ENCODE data around the gene ROBO1.

The ROBO1 gene

DNA sequence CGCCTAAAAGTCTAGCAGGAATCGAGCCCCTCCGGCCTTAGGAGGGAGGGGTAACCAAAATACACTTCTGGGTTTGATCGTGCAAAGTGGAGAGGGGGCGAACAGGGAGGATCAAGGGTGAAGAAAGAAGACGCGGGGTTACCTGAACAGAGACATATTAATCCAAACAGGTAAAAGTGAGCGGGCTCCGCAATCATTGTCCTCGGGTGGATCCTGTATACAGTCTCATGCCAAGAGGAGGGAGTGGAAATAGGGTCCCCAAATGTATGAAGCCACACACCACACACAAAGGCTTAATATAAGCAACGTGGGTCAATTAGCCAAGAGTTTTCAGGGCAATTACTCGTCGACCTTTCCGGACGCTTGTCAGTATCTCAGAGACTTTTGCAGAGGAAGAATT, 749.5 kb downstream of the ROBO1 start:
- DNase-seq (ENCODE audit: low read depth), result no peak
- H3K4me3 ChIP-seq (ENCODE audit: control insufficient read depth, low read depth, low read length), result peak overlapping the region; percentile 75
- TF ChIP-seq, protein P1, sequence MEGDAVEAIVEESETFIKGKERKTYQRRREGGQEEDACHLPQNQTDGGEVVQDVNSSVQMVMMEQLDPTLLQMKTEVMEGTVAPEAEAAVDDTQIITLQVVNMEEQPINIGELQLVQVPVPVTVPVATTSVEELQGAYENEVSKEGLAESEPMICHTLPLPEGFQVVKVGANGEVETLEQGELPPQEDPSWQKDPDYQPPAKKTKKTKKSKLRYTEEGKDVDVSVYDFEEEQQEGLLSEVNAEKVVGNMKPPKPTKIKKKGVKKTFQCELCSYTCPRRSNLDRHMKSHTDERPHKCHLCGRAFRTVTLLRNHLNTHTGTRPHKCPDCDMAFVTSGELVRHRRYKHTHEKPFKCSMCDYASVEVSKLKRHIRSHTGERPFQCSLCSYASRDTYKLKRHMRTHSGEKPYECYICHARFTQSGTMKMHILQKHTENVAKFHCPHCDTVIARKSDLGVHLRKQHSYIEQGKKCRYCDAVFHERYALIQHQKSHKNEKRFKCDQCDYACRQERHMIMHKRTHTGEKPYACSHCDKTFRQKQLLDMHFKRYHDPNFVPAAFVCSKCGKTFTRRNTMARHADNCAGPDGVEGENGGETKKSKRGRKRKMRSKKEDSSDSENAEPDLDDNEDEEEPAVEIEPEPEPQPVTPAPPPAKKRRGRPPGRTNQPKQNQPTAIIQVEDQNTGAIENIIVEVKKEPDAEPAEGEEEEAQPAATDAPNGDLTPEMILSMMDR (conservative IDR thresholded peaks at IDR 0.05; ENCODE audit: control insufficient read depth, insufficient read depth, low read depth, low read length), result no peak

DNA sequence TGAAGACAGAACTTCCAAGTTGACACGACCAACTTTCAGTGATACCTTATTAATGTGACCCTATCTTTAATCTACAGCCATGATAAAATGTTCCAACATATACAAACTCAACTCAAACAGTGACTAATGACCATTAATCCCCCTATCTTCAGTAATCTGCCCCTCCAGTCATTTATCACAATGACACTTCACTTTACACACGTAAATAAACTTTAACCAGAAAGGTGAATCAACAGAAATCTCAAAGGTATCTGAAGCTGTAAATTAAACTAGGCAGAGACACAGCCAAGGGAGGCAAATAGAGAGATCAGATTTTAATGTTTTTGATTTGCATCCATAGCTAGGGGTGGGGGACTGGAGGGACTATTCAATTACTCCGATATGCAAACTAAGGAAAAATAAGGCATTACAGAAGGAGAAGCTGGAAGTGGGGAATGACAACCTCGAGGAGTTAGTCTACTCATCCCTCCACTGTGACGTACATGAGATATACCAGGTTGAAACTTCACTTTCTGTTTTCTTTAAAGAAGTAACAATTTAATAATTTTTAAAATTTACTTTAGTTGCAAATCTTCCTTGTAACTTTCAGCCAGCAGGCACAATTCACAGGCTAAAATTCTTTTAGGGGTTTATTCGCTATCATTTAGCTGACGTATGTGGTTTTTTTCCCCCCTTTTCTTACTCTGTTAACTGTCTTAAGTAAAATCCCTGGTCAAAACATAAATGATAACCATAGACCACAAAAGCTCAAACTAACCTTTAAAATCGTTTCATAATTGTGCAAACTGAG, 751.0 kb downstream of the ROBO1 start:
- peak; percentile 54 for DNase-seq (ENCODE audit: low read depth)
- TF ChIP-seq, protein P1 (conservative IDR thresholded peaks at IDR 0.05; ENCODE audit: control insufficient read depth, insufficient read depth, low read depth, low read length), result no peak
- peak overlapping the region; percentile 75 for H3K4me3 ChIP-seq (ENCODE audit: control insufficient read depth, low read depth, low read length)

DNA sequence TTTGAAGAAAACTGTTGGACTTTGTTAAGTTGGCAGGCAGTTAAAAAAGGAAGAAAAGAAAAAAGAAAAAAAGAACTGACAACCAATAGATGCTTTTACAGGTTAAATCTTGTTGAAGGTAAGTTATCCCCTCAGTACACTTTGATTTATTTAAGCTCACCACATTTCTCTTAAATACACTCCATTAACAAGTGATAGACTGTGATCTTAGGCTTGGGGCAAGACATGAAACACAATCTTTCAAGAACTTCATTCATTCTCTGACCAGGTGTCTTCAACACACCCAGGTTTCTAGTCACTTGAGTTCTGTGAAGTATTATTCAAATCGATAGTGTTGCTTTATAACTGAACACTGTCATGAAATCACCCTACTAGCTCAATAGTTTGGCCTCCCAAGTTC, 751.9 kb downstream of the ROBO1 start:
- TF ChIP-seq, protein P1 (conservative IDR thresholded peaks at IDR 0.05; ENCODE audit: control insufficient read depth, insufficient read depth, low read depth, low read length), result no peak
- no peak overlapping the region for H3K4me3 ChIP-seq (ENCODE audit: control insufficient read depth, low read depth, low read length)
- DNase-seq (ENCODE audit: low read depth), result no peak

DNA sequence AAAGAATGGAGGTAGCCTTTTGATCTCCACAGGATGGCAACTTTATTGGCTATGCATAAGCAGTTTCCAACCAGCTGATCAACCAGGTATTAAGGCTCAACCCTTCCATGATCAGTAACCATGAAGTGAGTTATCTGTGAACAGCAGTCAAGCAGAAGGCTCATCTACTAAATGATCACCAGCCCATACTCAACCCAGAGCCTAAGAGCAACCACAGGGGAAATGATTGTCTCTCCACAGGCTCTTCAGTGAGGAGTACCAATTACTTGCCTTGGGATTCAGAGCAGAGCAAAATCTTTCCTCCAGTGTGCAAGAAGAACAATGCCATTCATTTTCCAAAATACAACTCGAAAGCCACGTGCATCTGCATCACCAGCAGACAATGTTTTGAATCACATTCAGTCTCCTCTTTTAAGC, 754.8 kb downstream of the ROBO1 start:
- TF ChIP-seq, protein P1 (conservative IDR thresholded peaks at IDR 0.05; ENCODE audit: control insufficient read depth, insufficient read depth, low read depth, low read length), result no peak
- no peak for DNase-seq (ENCODE audit: low read depth)
- H3K4me3 ChIP-seq (ENCODE audit: control insufficient read depth, low read depth, low read length), result no peak overlapping the region

DNA sequence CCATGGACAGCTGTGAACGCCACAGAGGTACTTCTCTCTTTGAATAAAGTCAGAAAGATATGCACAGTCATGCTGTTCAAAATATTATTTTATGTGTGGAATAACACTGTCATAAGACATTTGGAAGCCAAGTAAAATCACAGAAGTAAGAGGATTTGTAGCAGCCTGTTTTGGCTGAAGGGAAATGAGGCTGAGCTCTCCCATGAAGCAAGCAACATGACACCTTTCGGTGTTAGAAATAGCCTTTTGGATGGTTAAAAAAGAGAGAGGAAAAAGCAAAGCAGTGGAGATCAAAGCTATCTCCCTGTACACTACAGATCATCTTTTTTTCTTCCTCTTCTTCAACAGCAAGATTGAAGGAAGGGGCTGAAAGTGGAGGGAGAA, 755.3 kb downstream of the ROBO1 start:
- no peak overlapping the region for H3K4me3 ChIP-seq (ENCODE audit: control insufficient read depth, low read depth, low read length)
- no peak for DNase-seq (ENCODE audit: low read depth)
- TF ChIP-seq, protein P1 (conservative IDR thresholded peaks at IDR 0.05; ENCODE audit: control insufficient read depth, insufficient read depth, low read depth, low read length), result no peak

DNA sequence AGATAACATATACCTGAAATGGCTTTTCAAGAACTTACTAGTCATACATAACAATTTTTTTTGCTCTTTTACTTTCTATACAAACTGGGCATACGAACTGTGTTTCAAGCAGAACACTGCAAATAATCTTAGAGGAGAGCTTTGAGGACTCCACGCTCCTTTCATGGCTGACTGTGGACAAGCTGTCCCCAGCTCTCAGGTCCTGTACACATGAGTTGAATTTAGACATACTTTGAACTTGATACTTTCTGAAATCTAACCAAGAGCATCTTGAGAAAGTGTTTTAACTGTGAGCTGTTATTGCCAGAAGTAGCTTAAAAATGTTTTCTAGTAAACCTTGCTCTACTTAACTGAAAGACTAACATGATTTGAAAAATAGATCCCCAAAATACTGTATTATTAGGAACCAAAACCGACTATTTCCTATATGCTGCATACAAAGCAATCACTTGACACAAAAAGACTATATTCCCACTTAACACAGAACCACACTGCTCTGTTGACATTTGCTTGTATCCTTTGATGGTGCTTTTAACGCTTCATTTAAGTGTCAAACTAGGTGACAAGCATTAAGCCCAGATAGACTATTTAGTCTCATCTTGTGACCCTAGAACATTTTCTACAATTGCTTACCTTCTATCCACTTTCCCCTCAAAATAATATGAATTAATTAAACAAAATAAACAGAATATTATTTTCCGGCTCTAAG, 755.8 kb downstream of the ROBO1 start:
- no peak for DNase-seq (ENCODE audit: low read depth)
- no peak overlapping the region for H3K4me3 ChIP-seq (ENCODE audit: control insufficient read depth, low read depth, low read length)
- TF ChIP-seq, protein P1 (conservative IDR thresholded peaks at IDR 0.05; ENCODE audit: control insufficient read depth, insufficient read depth, low read depth, low read length), result no peak
